Uterus (tissue), 2 donors: Measurements from ENCODE around the gene CFAP61.

Experiments
- CTCF ChIP-seq, 4 experiments: fragments of 200-600 bp in 2 of 4; fragments of 450-650 bp in 2 of 4; sonication (generic) in 2 of 4; IDR thresholded peaks; one replicate each; pipeline ENCODE4 v1.5.1; 2016 to 2019; ENCODE audit warnings: antibody characterized with exemption in 4 of 4, mild to moderate bottlenecking in 2 of 4, moderate library complexity in 1 of 4
- POLR2A ChIP-seq, 2 donors: fragments of 450-650 bp; IDR thresholded peaks; one replicate each; pipeline ENCODE4 v1.6.1; 2016; ENCODE audit warnings: antibody characterized with exemption in 2 of 2, mild to moderate bottlenecking in 1 of 2, moderate library complexity in 1 of 2

- peak; percentile 23 to 48 for TF ChIP-seq POLR2A (IDR thresholded peaks at IDR 0.05)
- peak; percentile 82 to 94 (median 92) for TF ChIP-seq CTCF (IDR thresholded peaks at IDR 0.05)
Observed at GRCh38 chr20:20017001-20017843, 35.1 kb upstream of the CFAP61 start, which contains the start of gene NAA20.
